Uterus (tissue), 2 donors: ENCODE measurements around the gene PAQR3.

ENCODE experiments used
- POLR2A ChIP-seq, 2 donors: fragments of 450-650 bp; IDR thresholded peaks; one replicate each; pipeline ENCODE4 v1.6.1; 2016; ENCODE audit warnings: antibody characterized with exemption in 2 of 2, mild to moderate bottlenecking in 1 of 2, moderate library complexity in 1 of 2
- TF ChIP-seq, protein P1 (sequence below), 4 experiments: fragments of 200-600 bp in 2 of 4; fragments of 450-650 bp in 2 of 4; sonication (generic) in 2 of 4; IDR thresholded peaks; one replicate each; pipeline ENCODE4 v1.5.1; 2016 to 2019; ENCODE audit warnings: antibody characterized with exemption in 4 of 4, mild to moderate bottlenecking in 2 of 4, moderate library complexity in 1 of 4

DNA sequence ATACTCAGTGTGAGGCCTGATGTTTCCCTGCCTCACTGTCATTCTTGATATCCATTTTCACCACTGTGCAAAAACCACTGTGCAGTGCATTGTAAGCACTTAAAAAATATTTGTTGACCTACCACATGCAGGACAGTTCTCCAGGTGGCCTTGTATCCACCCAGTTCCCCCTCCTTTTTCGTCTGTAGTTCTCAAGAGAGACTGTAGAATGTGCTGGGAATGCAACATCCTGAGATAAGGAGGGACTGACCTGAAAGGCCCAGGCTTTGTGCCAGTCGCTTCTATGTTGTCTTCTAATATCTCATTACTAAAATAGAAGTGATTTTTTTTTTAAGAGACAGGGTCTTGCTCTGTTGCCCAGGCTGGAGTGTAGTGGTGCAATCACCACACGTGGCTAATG lies 21.7 kb upstream of the PAQR3 start:
- TF ChIP-seq, protein P1, sequence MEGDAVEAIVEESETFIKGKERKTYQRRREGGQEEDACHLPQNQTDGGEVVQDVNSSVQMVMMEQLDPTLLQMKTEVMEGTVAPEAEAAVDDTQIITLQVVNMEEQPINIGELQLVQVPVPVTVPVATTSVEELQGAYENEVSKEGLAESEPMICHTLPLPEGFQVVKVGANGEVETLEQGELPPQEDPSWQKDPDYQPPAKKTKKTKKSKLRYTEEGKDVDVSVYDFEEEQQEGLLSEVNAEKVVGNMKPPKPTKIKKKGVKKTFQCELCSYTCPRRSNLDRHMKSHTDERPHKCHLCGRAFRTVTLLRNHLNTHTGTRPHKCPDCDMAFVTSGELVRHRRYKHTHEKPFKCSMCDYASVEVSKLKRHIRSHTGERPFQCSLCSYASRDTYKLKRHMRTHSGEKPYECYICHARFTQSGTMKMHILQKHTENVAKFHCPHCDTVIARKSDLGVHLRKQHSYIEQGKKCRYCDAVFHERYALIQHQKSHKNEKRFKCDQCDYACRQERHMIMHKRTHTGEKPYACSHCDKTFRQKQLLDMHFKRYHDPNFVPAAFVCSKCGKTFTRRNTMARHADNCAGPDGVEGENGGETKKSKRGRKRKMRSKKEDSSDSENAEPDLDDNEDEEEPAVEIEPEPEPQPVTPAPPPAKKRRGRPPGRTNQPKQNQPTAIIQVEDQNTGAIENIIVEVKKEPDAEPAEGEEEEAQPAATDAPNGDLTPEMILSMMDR (IDR thresholded peaks at IDR 0.05) = no peak
- no peak for TF ChIP-seq POLR2A (IDR thresholded peaks at IDR 0.05)
